C4-2B (cell line): ENCODE results near the gene ESPN.

Experiments
- ZFX ChIP-seq: fragments of 450-650 bp; IDR thresholded peaks from 2 replicates; pipeline ENCODE4 v1.6.1; 2017
- TF ChIP-seq, protein P1 (sequence below): fragments of 450-650 bp; conservative IDR thresholded peaks from 2 replicates; pipeline ENCODE4 v1.5.1; 2017; ENCODE audit warnings: mild to moderate bottlenecking

DNA sequence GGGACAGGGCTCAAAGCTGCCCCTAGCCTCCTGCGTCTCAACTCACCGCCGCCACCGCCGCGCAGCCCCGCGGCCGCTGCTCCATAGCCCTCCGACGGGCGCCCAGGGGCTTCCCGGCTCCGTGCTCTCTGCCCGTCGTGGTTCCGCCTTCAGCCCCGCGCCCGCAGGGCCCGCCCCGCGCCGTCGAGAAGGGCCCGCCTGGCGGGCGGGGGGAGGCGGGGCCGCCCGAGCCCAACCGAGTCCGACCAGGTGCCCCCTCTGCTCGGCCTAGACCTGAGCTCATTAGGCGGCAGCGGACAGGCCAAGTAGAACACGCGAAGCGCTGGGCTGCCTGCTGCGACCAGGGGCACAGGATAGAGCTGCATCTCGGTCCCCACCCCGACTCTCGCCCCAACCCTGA, 41.4 kb downstream of the ESPN start, which contains the start of gene TNFRSF25:
- TF ChIP-seq, protein P1, sequence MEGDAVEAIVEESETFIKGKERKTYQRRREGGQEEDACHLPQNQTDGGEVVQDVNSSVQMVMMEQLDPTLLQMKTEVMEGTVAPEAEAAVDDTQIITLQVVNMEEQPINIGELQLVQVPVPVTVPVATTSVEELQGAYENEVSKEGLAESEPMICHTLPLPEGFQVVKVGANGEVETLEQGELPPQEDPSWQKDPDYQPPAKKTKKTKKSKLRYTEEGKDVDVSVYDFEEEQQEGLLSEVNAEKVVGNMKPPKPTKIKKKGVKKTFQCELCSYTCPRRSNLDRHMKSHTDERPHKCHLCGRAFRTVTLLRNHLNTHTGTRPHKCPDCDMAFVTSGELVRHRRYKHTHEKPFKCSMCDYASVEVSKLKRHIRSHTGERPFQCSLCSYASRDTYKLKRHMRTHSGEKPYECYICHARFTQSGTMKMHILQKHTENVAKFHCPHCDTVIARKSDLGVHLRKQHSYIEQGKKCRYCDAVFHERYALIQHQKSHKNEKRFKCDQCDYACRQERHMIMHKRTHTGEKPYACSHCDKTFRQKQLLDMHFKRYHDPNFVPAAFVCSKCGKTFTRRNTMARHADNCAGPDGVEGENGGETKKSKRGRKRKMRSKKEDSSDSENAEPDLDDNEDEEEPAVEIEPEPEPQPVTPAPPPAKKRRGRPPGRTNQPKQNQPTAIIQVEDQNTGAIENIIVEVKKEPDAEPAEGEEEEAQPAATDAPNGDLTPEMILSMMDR = no peak
- no peak for TF ChIP-seq ZFX
